ENCODE data around the gene MS4A2.
"Not testable (repeated sequence)": the region's sequence is repeated elsewhere in the genome, so short reads cannot be mapped to it uniquely, and the experiment has no call there.

The MS4A2 gene

DNA sequence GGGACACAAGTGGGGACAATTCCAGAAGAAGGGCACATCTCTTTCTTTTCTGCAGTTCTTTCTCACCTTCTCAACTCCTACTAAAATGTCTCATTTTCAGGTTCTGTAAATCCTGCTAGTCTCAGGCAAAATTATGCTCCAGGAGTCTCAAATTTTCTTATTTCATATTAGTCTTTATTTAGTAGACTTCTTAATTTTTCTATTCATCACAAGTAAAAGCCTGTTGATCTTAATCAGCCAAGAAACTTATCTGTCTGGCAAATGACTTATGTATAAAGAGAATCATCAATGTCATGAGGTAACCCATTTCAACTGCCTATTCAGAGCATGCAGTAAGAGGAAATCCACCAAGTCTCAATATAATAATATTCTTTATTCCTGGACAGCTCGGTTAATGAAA, at the start of gene MS4A2:
Gene MS4A2, plus strand, starts transcription at position 301 of the 400 bp plus-strand sequence. CDS start 102 bp downstream, outside the sequence.
- DNase-seq: no peak

- DNase-seq: no peak
Measured at GRCh38 chr11:60040109-60040508, 48.4 kb upstream of the MS4A2 start, which contains the start of gene OOSP2. Gene OOSP2, plus strand, starts transcription at chr11:60040409. Its CDS starts 51 bp downstream, at chr11:60040460.

DNA sequence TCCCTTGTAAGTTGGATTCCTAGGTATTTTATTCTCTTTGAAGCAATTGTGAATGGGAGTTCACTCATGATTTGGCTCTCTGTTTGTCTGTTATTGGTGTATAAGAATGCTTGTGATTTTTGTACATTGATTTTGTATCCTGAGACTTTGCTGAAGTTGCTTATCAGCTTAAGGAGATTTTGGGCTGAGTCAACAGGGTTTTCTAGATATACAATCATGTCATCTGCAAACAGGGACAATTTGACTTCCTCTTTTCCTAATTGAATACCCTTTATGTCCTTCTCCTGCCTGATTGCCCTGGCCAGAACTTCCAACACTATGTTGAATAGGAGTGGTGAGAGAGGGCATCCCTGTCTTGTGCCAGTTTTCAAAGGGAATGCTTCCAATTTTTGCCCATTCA, 38.0 kb upstream of the MS4A2 start:
- DNase-seq: not testable (repeated sequence)

DNA sequence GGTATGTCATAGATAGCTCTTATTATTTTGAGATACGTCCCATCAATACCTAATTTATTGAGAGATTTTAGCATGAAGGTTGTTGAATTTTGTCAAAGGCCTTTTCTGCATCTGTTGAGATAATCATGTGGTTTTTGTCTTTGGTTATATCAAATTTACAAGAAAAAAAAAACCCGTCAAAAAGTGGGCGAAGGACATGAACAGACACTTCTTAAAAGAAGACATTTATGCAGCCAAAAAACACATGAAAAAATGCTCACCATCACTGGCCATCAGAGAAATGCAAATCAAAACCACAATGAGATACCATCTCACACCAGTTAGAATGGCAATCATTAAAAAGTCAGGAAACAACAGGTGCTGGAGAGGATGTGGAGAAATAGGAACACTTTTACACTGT, 37.6 kb upstream of the MS4A2 start:
- DNase-seq: not testable (repeated sequence)

DNA sequence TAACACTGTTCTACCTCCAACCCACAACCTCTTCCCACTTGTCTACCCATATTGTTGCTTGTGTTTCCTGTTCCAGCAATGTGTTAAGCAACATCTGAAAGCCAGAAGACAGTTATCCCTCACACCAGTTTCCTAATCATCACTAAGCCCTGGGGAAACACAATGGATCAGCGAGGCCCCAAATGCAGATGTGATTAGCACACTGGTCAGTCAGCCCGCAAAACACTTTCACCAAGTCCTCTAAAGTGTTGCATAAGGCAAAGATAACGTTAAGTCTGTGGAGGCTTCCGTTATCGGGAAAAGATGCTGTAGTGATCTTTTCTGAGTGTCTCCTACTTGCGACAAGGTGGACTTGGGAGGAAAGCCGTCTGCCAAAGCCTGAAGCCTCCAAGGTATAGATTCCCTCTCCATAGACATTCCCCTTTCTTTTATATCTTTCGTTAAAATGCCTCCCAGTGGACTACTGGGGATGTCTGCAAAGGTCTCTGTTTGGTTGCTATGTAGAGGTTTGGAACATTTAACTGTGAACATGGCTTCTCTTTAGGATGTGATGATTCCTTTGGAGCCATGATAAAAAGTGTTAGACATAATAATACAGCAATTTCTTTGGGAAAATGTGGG, 32.0 kb upstream of the MS4A2 start, which contains the start of gene MS4A3:
Gene MS4A3, plus strand, starts transcription at position 317 of the 621 bp plus-strand sequence. CDS start 4,496 bp downstream, outside the sequence.
- no peak for DNase-seq

DNA sequence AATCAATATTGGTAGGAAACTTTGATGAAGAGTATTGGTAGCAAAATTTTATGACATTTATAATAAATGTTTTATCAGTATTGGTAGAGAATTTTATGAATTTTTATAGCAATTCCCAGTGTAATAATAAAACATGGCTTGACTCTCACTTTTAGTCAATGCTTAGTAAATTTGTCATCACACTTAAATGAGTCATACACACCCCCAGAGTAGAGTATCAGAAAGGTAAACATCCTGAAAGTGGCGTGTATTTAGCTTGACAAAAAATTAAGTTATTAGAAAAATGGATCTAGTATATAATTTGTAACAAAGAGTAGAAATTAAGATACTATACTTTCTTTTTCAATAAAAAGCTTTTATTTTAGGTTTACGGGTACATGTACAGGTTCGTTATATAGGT, 29.4 kb upstream of the MS4A2 start:
- DNase-seq: no peak

GRCh38 chr11:60059521-60060240, 28.8 kb upstream of the MS4A2 start:
- DNase-seq: no peak

DNA sequence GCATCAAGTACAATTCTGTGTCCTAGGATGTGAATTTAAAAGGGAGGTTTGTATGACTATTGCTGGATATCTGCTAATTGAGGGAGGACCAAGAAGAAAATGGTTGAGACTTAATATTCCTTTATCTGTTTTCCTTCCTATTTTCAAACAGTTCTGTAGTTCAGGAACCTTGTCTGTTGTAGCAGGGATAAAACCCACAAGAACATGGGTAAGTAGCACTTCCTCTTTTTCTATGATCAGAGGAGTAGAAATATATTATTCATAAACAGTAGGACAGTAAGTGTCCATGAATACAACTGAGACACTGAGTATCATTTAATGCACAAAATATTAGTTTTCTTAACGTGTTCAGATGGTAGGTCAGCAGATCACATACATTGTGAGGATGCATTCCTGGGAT, 24.4 kb upstream of the MS4A2 start:
- no peak for DNase-seq

DNA sequence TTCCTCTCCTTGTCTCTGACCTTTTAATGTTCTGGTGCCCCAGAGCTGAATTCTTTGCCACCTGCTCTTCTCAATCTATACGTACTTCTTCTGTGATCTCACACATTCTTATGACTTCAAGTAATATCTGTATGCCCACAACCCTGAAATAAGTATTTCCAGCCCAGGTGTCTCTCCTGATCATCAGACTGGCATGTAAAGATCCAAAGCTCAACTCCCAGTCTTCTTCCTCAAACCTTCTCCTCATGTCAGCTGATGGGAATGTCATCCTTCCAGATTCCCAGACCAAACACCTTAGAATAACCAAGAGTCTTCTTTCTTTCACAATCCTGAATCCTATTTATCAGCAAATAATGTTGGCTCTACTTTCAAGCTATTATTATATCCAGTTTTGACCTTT, 22.7 kb upstream of the MS4A2 start:
- DNase-seq: no peak

DNA sequence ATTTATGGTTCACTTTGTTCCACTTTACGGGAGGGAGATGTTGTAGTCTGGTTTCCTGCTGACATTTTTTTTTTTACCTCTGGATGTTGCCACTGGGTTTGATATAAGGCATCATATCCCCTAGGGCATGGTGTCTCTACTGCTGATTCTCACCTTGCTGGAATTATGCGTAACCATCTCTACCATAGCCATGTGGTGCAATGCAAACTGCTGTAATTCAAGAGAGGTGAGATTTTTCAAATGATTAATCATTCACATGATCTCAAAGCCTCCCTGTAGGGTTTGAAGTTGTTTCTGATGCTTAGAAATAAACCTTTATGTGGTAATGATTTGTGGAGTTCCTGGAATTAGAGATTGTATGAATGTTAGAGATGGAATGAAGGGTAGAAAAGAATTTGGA, 19.0 kb upstream of the MS4A2 start:
- DNase-seq: no peak

DNA sequence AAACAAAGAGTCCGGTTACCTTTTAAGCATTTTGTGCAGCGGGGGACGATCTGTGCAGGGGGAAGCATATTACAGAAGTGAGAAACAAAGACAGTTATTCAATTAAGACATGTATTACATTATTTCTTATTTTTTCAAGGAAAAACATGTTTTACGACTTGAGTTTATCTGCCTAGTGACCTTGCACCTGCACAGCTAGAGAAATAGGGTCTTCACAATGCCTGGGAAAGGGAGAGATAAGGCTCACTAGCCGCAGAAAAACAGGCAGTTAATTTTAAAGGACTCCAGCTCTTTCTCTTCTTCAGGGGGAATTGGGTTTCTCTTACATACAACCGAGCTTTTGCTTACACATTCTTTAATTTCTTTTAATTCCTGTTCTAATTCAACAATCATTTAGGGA, 16.8 kb upstream of the MS4A2 start:
- DNase-seq: not testable (repeated sequence)

DNA sequence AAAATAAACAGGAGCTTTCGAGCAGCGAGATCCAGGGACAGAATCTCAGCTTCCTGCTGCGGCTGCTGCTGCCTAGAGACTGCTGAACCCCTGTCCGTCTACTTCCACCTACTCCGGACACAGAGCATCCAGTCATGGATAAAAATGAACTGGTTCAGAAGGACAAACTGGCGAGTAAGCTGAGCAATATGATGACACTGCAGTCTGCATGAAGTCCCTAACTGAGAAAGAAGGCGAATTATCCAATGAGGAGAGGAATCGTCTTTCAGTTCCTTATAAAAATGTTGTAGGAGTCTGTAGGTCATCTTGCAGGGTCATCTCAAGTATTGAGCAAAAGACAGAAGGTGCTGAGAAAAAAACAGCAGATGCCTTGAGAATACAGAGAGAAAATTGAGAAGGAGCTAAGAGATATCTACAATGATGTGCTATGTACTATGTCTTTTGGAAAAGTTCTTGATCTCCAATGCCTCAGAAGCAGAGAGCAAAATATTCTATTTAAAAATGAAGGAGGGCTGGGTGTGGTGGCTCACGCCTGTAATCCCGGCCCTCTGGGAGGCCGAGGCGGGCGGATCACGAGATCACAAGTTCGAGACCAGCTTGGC, 11.1 kb upstream of the MS4A2 start:
- DNase-seq: no peak

GRCh38 chr11:60077981-60078380, 10.5 kb upstream of the MS4A2 start:
- no peak for DNase-seq

DNA sequence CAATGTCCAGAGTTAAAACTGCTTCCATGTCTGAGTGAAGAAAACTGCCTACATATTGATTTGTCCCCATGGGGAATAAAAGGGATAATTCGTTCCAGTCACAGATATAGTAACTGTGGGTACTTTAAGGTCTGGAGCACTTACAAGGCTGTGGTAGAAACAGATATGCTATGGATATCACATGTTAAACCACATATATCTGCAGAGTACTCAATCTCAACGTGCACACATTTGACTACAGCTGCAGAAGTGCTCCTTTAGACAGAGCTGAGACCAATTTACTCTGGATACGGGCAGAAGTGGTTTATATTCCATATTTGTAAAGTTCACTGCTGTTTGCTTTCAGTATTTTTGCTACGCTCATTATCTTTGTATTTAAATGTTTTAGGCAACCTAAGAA, 9.7 kb upstream of the MS4A2 start:
- DNase-seq: no peak

DNA sequence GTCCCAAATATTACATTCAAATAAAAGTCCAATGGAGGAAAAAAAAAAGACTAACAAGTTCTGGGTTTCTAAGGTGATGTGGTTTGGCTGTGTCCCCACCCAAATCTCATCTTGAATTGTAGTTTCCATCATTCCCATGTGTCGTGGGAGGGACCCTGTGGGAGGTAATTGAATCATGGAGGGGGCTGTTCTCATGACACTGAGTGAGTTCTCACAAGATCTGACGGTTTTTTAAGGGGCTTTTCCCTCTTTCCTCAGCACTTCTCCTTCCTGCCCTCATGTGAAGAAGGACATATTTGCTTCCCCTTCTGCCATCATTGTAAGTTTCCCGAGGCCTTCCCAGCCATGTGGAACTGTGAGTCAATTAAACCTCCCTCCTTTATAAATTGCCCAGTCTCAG, 7.9 kb upstream of the MS4A2 start:
- no peak for DNase-seq

- DNase-seq: no peak
Measured at GRCh38 chr11:60084631-60085273, 3.7 kb upstream of the MS4A2 start.

- no peak for DNase-seq
Measured at GRCh38 chr11:60085909-60086308, 2.6 kb upstream of the MS4A2 start.

- no peak for DNase-seq
Measured at GRCh38 chr11:60087239-60087638, 1.2 kb upstream of the MS4A2 start.

DNA sequence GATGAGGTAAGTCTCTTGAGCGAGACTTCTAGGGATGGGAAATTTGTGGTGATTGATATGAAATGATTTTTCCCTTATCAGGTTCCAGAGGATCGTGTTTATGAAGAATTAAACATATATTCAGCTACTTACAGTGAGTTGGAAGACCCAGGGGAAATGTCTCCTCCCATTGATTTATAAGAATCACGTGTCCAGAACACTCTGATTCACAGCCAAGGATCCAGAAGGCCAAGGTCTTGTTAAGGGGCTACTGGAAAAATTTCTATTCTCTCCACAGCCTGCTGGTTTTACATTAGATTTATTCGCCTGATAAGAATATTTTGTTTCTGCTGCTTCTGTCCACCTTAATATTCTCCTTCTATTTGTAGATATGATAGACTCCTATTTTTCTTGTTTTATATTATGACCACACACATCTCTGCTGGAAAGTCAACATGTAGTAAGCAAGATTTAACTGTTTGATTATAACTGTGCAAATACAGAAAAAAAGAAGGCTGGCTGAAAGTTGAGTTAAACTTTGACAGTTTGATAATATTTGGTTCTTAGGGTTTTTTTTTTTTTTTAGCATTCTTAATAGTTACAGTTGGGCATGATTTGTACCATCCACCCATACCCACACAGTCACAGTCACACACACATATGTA, 7.1 kb downstream of the MS4A2 start:
- no peak for DNase-seq

DNA sequence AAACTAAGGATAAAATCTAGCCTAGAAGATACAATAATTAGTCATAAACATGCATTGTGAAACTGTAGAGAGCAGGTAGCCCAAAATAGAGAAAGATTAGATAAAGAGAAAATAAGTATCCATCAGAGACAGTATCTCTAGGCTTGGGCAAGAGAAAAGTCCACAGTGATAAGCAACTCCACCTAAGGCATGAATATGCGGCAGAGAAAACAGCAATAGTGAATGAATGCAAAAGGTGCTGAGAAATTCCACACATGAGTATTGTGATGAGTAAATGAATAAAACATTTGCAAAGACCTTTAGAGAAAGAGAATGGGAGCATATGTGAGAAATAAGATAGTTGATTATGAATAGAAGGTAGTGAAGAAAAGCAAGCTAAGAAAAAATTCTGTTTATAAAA, 8.7 kb downstream of the MS4A2 start:
- no peak for DNase-seq

- no peak for DNase-seq
Measured at GRCh38 chr11:60098508-60098907, 10.0 kb downstream of the MS4A2 start.

DNA sequence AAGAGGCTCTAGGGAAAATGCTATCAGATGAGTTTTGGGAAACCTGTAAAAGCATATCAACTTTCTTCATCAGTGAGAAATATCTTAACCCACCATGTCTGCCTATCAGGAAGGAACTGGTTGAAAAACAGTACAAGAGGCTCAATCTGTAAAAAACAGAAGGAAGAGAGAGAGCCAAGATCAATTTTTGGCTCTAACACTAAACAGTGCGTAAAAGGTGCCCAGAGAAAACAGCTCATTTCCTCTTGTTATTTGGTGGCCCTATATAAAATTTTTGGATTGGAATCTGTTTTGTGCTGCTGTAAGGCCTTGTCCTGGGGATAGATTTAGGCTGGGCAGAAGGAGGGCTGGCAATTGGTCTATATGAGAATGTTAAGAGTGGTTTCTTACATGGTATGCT, 12.1 kb downstream of the MS4A2 start:
- no peak for DNase-seq

GRCh38 chr11:60101368-60101767, 12.9 kb downstream of the MS4A2 start:
- DNase-seq: not testable (repeated sequence)

Measured in activated CD8-positive, alpha-beta memory T cell treated with anti-CD3 and anti-CD28 coated beads for 24 hours (primary cell).